Skeletal muscle tissue (tissue), 4 donors: ENCODE measurements around the gene PTBP1. TPM values are rescaled to one million over a fixed set of nuclear protein-coding genes. Genes with fewer than 3 reads are reported as not detected.
"Not testable (repeated sequence)": the region's sequence is repeated elsewhere in the genome, so short reads cannot be mapped to it uniquely, and the experiment has no call there.

Experiments used
- H3K27ac ChIP-seq: one replicate; pipeline ENCODE4 v1.7.0; 2013; ENCODE audit warnings: mild to moderate bottlenecking, low read depth, low read length, inconsistent platforms
- H3K27me3 ChIP-seq, 3 donors: one replicate each; pipeline ENCODE4 v1.7.0; 2013; ENCODE audit warnings: low read length in 3 of 3; ENCODE audit not compliant: control insufficient read depth in 3 of 3, insufficient read depth in 3 of 3
- H3K36me3 ChIP-seq, 3 donors: one replicate each; pipeline ENCODE4 v1.7.0; 2013; ENCODE audit warnings: low read length in 3 of 3; ENCODE audit not compliant: control insufficient read depth in 3 of 3, insufficient read depth in 3 of 3
- H3K4me1 ChIP-seq, 3 donors: one replicate each; pipeline ENCODE4 v1.7.0; 2013; ENCODE audit warnings: low read length in 3 of 3, mild to moderate bottlenecking in 3 of 3; ENCODE audit not compliant: control insufficient read depth in 3 of 3, insufficient read depth in 3 of 3
- H3K4me3 ChIP-seq, 3 donors: one replicate each; pipeline ENCODE4 v1.7.0; 2013; ENCODE audit warnings: low read length in 3 of 3
- H3K9ac ChIP-seq, 3 donors: one replicate each; pipeline ENCODE4 v1.7.0; 2013; ENCODE audit warnings: low read length in 3 of 3, mild to moderate bottlenecking in 3 of 3, moderate library complexity in 2 of 3, low read depth in 1 of 3
- H3K9me3 ChIP-seq, 3 donors: one replicate each; pipeline ENCODE4 v1.7.0; 2013; ENCODE audit warnings: low read length in 3 of 3; ENCODE audit not compliant: control insufficient read depth in 3 of 3
- total RNA-seq: library from RNA; depleted of rRNA; stranded (reverse); fragments of >200 nt; gene quantifications from one replicate; pipeline ENCODE4 v1.2.3, GENCODE V29; 2014
- donor health status: Osteomylitis.

The PTBP1 gene
- total RNA-seq, 1 donor from 2014 or later, result 50.1 TPM

- Histone ChIP-seq H3K9ac (no peak overlapping the region), H3K27me3 (no peaks in the 10 kb centered on the region), H3K9me3 (no peaks in the 10 kb centered on the region), H3K27ac (no peak overlapping the region), H3K36me3 (peaks cover 18 to 27% (median 21%) of the 10 kb centered on the region in 3 donors), H3K4me3 (no peak overlapping the region), H3K4me1 (no peaks in the 10 kb centered on the region)
These were observed 17.2 kb downstream of the PTBP1 start for GRCh38 chr19:814152-815078.

GRCh38 chr19:815079-815774 lies 18.0 kb downstream of the PTBP1 start:
- Histone ChIP-seq H3K4me1 (no peaks in the 10 kb centered on the region), H3K4me3 (no peak overlapping the region), H3K36me3 (peaks cover 12 to 19% (median 13%) of the 10 kb centered on the region in 3 donors), H3K9me3 (no peaks in the 10 kb centered on the region), H3K27me3 (no peaks in the 10 kb centered on the region), H3K27ac (no peak overlapping the region), H3K9ac (no peak overlapping the region)

DNA sequence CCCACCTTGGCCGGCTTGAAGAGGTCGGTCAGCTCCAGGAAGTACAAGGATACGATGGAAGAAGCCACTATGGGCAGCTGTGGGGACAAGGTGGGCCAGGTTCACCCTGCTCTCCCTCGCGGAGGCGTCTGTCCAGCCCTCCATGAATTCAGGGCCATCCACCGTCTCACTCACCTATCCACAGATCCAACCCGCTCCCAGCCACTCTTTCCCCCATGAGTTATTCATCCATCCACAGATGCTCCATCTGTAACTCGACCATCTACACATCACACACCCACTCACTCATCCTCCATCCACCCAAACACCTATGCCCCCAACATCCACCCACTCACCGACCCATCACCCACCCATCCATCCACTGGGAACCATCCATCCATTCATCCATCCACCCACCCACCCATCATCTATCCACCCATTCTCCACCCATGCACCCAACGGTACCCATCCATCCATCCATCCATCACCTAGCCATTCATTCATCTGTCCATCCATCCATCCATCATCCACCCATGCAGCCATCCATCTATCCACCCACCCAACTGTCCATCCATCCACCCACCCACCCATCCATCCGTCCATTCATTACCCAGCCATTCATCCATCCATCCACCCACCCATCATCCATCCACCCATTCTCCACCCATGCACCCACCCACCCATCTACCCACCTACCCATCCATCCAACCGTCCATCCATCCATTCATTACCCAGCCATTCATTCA lies 18.7 kb downstream of the PTBP1 start:
- no peaks in the 10 kb centered on the region for H3K9me3 ChIP-seq
- H3K4me3 ChIP-seq, result no peak overlapping the region
- peaks cover 6 to 12% (median 6%) of the 10 kb centered on the region in 3 donors for H3K36me3 ChIP-seq
- no peaks in the 10 kb centered on the region for H3K4me1 ChIP-seq
- no peaks in the 10 kb centered on the region for H3K27me3 ChIP-seq
- no peak overlapping the region for H3K27ac ChIP-seq
- H3K9ac ChIP-seq, result no peak overlapping the region

DNA sequence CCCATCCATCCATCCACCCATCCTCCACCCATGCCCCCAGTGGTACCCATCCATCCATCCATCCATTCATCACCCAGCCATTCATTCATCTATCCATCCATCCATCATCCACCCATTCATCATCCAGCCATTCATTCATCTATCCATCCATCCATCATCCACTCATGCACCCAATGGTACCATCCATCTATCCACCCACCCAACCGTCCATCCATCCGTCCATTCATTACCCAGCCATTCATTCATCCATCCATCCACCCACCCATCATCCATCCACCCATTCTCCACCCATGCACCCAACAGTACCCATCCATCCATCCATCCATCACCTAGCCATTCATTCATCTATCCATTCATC lies 19.2 kb downstream of the PTBP1 start:
- no peak overlapping the region for H3K27ac ChIP-seq
- no peaks in the 10 kb centered on the region for H3K9me3 ChIP-seq
- no peaks in the 10 kb centered on the region for H3K4me1 ChIP-seq
- H3K4me3 ChIP-seq, result no peak overlapping the region
- H3K27me3 ChIP-seq, result no peaks in the 10 kb centered on the region
- peaks cover 3 to 7% (median 4%) of the 10 kb centered on the region in 3 donors for H3K36me3 ChIP-seq
- no peak overlapping the region for H3K9ac ChIP-seq

DNA sequence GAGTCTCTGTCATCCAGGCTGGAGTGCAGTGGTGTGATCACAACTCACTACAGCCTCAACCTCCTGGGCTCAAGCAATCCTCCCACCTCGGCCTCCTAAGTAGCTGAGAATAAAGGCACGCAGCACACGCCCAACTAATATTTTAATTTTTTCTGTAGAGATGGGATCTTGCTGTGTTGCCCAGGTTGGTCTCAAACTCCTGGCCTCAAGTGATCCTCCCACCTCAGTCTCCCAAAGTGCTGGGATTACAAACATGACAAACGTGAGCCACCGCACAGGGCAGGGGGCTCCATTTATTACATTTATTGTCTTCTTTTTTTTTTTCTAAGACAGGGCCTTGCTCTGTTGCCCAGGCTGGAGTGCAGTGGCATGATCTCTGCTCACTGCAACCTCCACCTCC lies 23.0 kb downstream of the PTBP1 start:
- not testable (repeated sequence) for H3K36me3 ChIP-seq, H3K9me3 ChIP-seq, H3K4me1 ChIP-seq, H3K9ac ChIP-seq, H3K4me3 ChIP-seq, H3K27ac ChIP-seq
- H3K27me3 ChIP-seq, result peaks cover 8 to 11% (median 11%) of the 10 kb centered on the region in 3 donors

GRCh38 chr19:821231-821824 lies 24.1 kb downstream of the PTBP1 start:
- Histone ChIP-seq H3K4me1 (no peaks in the 10 kb centered on the region), H3K27ac (no peak overlapping the region), H3K9ac (no peak overlapping the region), H3K4me3 (no peak overlapping the region), H3K27me3 (peaks cover 10 to 14% (median 11%) of the 10 kb centered on the region in 3 donors), H3K9me3 (no peaks in the 10 kb centered on the region), H3K36me3 (no peaks in the 10 kb centered on the region)

DNA sequence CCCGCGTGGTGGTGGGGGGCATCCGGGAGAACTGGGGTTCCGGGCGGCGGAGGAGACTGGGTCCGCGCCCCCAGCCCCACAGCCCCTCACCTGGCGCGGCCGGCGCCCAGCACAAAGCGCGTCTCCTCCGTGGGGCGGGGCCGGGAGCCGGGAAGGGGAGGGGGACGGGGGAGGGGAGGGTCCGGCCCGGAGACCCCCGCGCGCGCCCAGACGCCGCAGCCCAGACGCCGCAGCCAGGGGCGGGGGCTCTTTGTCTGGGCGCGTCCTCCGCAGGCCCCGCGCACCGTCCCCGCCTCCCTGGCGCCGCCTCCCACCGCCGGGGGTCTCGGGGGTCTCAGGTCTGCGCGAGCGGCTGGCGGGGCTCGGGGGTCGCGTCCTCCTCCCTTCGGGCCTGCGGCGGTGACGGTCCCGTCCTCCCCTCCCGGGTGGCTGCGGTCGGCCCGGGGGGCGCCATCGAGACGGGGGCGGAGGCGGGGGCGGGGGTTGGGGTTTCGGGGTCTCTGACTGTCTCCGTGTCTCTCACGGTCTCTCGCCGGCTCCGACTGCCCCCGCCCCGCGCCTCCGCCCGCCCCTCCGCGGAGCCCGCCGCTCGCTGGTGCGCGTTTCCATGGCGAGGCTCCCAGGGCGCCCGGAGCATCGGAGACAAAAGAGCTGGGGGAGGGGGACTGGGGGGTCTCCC lies 24.7 kb downstream of the PTBP1 start, which contains the start of gene PLPPR3:
Gene PLPPR3 (minus strand): TSS at position 131 of the 679 bp plus-strand sequence. CDS start 396 bp downstream, outside the sequence.
- Histone ChIP-seq H3K27me3 (peaks cover 10 to 14% (median 11%) of the 10 kb centered on the region in 3 donors), H3K4me3 (no peak within 1 kb of the TSS), H3K9me3 (no peaks in the 10 kb centered on the region)

DNA sequence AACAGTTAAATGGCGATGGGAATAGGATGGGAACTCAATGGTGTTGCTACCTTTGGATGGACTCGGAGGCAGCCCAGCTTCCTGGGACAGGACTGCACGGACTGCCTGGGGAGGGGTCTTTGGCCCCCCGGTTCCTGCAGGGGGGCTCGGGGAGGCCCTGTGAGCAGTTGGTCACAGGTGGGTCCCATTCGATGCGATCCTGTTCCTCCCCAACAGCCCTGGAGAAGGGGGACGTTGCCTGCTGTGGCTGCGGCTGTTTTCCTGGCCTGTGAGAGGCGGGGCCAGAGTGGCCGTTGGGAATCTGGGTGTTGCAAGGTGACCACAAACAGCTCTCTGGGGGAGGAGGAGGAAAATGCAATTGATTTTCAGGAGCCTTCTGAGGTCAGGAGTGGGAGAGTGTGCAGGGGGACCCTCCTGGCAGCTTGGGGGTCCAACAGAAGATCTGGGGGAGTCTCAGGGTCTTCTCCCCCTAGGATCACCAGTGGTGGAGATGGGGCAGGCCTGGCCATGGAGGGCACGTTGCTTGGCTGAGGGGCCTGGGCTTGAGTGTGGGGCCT lies 26.4 kb downstream of the PTBP1 start:
- Histone ChIP-seq H3K9me3 (no peaks in the 10 kb centered on the region), H3K27ac (no peak overlapping the region), H3K4me3 (no peak overlapping the region), H3K36me3 (no peaks in the 10 kb centered on the region), H3K4me1 (no peaks in the 10 kb centered on the region), H3K27me3 (peaks cover 18 to 26% (median 20%) of the 10 kb centered on the region in 3 donors), H3K9ac (no peak overlapping the region)

More for the DNA sequence above, 24.7 kb downstream of the PTBP1 start, which contains the start of gene PLPPR3:
- H3K9ac ChIP-seq, result no peak within 1 kb of the TSS
- no peaks in the 10 kb centered on the region for H3K36me3 ChIP-seq
- no peaks in the 10 kb centered on the region for H3K4me1 ChIP-seq
- H3K27ac ChIP-seq, result no peak within 1 kb of the TSS

DNA sequence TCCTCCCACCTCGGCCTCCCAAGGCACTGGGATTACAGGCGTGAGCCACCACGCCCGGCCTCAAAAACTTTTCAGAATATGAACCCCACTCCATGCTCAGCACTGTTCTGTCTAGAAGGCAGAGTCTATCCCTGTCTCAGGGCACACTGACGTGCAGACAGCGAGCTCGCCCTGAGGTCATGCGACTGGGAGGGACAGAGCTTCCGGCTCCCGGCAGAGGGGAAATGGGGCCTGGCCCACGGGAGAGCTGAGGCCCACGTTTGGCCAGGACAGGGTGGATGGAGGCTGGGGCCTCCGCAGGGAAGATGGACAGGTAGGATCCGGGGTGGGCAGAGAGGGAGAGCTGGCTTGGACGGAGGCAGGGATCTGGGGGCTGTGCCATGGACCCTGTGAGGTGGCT lies 27.6 kb downstream of the PTBP1 start:
- Histone ChIP-seq H3K4me3 (no peak overlapping the region), H3K36me3 (no peaks in the 10 kb centered on the region), H3K27ac (no peak overlapping the region), H3K9me3 (no peaks in the 10 kb centered on the region), H3K27me3 (peaks cover 25 to 34% (median 28%) of the 10 kb centered on the region in 3 donors), H3K9ac (no peak overlapping the region), H3K4me1 (no peaks in the 10 kb centered on the region)
